Adrenal gland (tissue), 5 donors: ENCODE results near the gene NFKBIB.

Source experiments
- CTCF ChIP-seq, 6 experiments: fragments of 450-650 bp in 4 of 6; fragments of 200-600 bp in 2 of 6; sonication (generic) in 1 of 6; IDR thresholded peaks; 1 replicate in 5 of 6; 2 replicates in 1 of 6; pipeline versions ENCODE4 v1.5.1 to v1.8.0; 2016 to 2021; ENCODE audit warnings: antibody characterized with exemption in 6 of 6, mild to moderate bottlenecking in 2 of 6, moderate library complexity in 1 of 6
- POLR2A ChIP-seq, 2 donors: fragments of 450-650 bp; IDR thresholded peaks; one replicate each; pipeline ENCODE4 v1.6.1; 2017; ENCODE audit warnings: antibody characterized with exemption in 2 of 2, mild to moderate bottlenecking in 2 of 2, moderate library complexity in 1 of 2
- donor health status: DM: no; HTN: no; CAD: no.

GRCh38 chr19:38868551-38868950 lies 31.2 kb upstream of the NFKBIB start:
- TF ChIP-seq POLR2A (IDR thresholded peaks at IDR 0.05) (no peak), CTCF (IDR thresholded peaks at IDR 0.05) (no peak)
